Left cardiac atrium (tissue), 4 donors: Measurements from ENCODE around the gene ACSF2. TPM values are rescaled to one million over a fixed set of nuclear protein-coding genes. Genes with fewer than 3 reads are reported as not detected.

Experiments used
- ATAC-seq, 2 donors: fragments of 200-7000 bp; cut with Tn5 transposase; one replicate each; pipeline ENCODE4 v1.9.1; 2020; ENCODE audit warnings: mild to moderate bottlenecking in 2 of 2, moderate library complexity in 2 of 2
- DNase-seq: peaks from one replicate; pipeline ENCODE4 v3.0.0-alpha.2; 2020
- intact Hi-C, 2 donors: fragments of 100-400 bp; cut with DNase I; formaldehyde crosslinking; loops; one replicate each; pipeline versions ENCODE4 v1.14.1 to v1.15.1; 2022 to 2023
- total RNA-seq, 2 donors: library from RNA; stranded (reverse); fragmentation: NEBNext Ultra II Directional; extraction: Animal tissue kit (Norgen Biotek cat#: 25700); gene quantifications; one replicate each; pipeline ENCODE4 v1.2.1, GENCODE V29; 2021
- donor health status: DM: no; HTN: yes; CAD: no.
- donor health status: DM: no; HTN: yes; CAD: no; lungs with severe emphysema.
- donor health status: DM: yes; HTN: yes; CAD: no.
- donor health status: Dilated cardiomyopathy.

Gene ACSF2
- total RNA-seq, 2 donors from 2014 or later, result 64.8 to 66.4 TPM

GRCh38 chr17:50507871-50508572, 82.0 kb downstream of the ACSF2 start, which contains the start of gene MYCBPAP:
MYCBPAP (plus strand) TSS chr17:50508439; CDS start chr17:50508675, 236 bp downstream.
- intact Hi-C loops, result no loop called here
- ATAC-seq, result peak; percentile 92 to 94
- DNase-seq, result peak; percentile 91

- DNase-seq (no peak), ATAC-seq (peak; percentile 5 to 9)
- intact Hi-C loops, result no loop called here
Measured at GRCh38 chr17:50508573-50509460, 82.8 kb downstream of the ACSF2 start.

DNA sequence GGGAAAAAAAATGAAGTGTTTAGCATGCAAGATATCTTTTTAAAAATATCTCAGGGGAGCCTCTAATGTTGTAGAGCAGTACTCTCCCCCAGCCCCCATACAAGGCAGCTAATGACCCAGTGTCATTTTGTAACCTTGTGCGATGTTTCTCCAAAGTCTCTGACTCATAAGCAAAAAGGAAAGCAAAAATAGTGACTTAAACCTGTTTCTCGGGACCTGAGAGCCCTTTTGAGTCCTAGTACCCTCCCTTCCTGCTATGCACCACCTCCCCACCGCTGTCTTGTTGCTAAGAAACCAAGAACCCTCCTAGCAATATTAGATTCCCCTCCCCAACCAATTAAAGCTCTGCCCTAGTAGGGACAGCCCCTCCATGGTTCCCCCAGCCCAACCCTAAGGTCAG, 85.0 kb downstream of the ACSF2 start:
- DNase-seq (no peak), ATAC-seq (no peak)
- intact Hi-C loops, result no loop called here

GRCh38 chr17:50513495-50513894, 87.5 kb downstream of the ACSF2 start:
- no peak for ATAC-seq
- intact Hi-C loops, result no loop called here
- DNase-seq, result no peak

- ATAC-seq (no peak), DNase-seq (no peak)
- intact Hi-C loops, result no loop called here
Measured at GRCh38 chr17:50514388-50514787, 88.4 kb downstream of the ACSF2 start.

- DNase-seq, result no peak
- peak; percentile 50 to 74 for ATAC-seq
- intact Hi-C loops, result no loop called here
Measured at GRCh38 chr17:50514936-50515702, 89.1 kb downstream of the ACSF2 start.

DNA sequence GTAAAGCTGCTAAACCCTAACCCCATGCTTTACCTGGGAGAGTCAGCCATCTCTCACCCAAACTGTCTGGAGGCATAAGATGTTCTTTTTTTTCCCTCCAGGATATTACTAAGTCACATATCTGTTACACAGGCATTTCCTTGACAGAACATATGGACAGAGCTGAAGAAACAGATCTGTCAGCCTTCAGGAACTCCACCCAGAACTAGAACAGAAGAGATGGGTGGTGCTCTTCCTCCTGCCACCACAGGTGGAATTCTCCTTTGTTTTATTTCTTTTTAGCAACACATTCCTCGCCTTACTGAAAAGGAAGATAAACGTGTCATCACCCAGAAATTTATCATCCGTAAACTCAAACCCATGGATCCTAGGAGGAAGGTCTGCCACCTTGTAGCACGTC, 91.0 kb downstream of the ACSF2 start:
- no peak for ATAC-seq
- intact Hi-C loops, result no loop called here
- DNase-seq, result no peak

DNA sequence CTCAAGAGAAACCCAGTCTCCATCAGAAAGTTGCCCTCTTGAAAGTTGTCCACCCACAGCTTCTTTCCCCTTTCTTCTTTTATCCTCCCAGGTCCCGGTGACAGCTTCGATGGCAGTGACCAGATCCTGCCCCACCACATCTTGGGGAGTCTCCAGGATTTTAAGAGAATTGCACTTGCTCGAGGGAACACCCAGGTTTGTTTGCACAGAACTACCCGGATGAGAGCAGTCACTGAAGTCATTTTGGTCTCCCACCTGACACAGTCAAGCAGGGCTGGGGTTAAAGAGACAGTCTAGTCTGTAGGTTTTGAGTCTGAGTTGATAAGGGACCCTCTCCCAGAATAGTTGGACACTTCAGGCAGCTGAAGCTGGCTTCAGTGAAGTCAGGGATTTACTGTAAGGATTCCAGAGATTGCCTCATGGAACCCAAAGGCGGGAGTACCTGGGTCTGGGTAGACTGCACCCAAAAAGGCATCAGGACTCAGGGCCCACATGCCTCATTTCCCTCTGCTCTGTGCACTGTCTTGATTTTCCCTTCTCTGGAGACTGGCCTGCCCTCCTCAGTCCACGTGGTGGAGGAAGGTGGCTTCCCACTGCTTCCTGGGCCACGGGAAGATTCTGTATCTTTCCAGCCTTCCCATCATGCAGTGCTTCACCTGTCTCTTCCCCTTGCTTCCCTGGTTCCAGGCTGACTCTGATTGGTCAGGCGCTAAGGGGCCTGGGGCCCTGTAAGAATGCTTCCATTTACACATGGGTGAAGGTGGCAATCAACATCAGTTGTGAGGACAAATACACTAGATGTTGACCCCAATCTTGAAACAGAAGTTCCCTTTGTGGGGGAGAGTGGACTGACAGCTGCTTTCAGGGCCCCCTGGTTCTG, 91.7 kb downstream of the ACSF2 start:
- DNase-seq (no peak), ATAC-seq (no peak)
- intact Hi-C loops, result no loop called here

DNA sequence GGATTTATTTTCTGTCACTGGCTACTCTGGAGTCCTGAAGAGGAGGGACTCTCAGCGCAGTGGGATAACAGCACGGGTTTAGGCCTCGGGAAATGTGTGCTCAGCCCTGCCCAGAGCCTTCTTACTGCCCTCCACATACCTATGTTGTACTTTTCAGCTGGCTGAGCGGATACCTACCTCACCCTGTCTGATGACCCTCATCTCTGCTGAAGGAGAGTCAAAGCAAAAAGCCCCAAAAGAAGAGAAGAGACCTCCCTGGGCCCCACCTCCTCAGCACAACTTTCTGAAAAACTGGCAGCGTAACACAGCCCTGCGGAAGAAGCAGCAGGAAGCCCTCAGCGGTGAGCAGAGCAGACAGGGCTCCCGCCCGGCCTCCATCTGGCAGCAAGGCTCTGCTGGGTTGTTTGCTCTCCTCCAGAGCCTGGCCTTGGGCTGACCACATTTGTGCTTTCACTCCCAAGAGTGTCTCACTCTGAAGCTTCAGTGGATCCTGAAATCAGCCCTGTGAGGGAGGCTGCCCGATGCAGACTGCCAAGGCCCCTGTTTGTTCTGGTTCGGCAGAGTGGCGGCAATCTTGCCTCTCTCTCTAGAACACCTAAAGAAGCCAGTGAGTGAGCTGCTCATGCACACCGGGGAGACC, 92.5 kb downstream of the ACSF2 start:
- ATAC-seq (no peak), DNase-seq (no peak)
- intact Hi-C loops, result no loop called here

DNA sequence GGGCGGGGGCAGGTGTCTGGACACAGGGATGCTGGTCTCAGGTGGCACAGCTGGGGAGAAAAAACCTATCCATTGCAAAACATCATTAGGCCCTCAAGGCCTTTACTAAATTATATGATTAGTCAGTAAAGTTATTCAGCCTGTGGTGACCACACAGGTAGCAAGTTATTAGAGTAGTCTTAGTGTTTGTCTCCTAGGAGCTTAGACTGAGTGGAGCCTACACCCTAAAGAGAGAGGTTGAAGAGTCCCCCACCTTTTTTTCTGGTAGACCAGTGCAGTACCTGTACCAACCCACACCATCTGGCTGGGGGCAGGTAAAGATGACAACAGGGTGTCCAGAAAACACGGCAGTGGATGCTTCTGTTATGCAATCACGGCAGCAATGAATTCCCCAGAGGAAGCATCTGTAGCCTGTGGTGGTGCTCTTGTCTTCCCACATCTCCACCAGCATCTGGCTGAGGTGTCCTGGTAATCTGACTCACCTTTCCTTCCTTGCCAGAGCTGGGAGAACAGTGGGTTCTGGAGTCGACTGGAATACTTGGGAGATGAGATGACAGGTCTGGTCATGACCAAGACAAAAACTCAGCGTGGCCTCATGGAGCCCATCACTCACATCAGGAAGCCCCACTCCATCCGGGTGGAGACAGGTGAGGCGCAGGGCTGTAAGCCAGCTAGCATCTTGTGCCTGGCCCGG, 93.3 kb downstream of the ACSF2 start:
- DNase-seq, result no peak
- ATAC-seq, result no peak
- intact Hi-C loops, result no loop called here

GRCh38 chr17:50520483-50520882, 94.5 kb downstream of the ACSF2 start:
- ATAC-seq (no peak), DNase-seq (no peak)
- intact Hi-C loops, result no loop called here

DNA sequence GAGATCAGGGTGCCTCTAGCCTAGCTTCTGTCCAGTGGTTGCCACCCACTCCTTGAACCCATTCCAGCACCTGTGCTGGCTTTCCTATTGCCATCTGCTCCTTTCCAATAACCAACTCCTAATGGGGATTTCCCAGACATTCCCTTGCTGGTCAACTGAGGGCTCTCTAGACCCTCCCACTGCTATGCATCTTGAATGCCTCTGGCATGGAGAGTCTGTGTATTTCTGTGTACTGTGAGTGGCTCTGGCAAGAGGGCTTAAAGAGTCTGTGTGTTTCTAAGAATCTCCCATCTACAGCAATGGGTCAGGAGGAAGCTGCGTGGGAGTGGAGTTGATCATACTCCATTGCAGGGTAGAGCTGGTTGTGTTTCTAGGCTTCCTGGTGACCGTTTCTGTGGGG, 95.5 kb downstream of the ACSF2 start:
- DNase-seq, result no peak
- intact Hi-C loops, result no loop called here
- no peak for ATAC-seq

DNA sequence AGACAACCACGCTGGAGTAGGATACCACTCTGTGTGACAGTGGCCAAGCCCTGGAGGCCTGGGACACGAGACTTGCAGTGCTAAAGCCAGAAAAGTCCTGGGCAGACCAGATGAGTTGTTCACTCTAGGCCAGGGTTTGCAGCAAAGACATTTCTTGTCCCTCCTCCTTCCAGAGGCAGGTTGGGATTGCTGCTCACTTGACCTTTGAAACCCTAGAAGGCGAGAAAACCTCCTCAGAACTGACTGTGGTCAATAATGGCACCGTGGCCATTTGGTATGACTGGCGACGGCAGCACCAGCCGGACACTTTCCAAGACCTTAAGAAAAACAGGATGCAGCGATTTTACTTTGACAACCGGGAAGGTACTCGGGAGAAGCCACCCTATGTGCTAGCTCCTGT, 96.7 kb downstream of the ACSF2 start:
- intact Hi-C loops, result no loop called here
- no peak for DNase-seq
- ATAC-seq, result no peak

DNA sequence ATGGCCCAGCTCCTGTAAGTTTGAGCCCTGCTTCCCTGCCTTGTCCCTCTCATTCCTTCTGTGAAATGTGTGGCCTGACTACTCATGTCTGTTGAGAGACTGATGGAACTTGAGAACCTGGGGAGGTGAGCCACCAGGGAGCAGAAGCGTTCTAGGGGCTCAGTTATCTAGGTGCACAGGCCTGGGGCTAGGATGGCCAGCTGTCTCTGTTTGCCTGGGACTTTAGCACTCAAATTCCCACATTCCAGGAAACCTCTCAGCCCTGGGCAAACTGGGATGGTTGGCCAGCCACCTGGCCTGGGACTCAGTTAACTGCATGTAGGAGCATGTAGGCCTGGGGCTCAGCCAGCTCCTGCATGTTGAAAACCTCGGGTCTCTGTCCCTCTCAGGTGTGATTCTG, 97.2 kb downstream of the ACSF2 start:
- DNase-seq (no peak), ATAC-seq (no peak)
- intact Hi-C loops, result no loop called here
